ENCODE data around the gene PLA2G4E. TPM values are rescaled to one million over a fixed set of nuclear protein-coding genes. Genes with fewer than 3 reads are reported as not detected.

Gene PLA2G4E
- total RNA-seq (2022; extraction: Qiagen RNA extraction; ENCODE audit: low read depth): not detected in 5 replicates

DNA sequence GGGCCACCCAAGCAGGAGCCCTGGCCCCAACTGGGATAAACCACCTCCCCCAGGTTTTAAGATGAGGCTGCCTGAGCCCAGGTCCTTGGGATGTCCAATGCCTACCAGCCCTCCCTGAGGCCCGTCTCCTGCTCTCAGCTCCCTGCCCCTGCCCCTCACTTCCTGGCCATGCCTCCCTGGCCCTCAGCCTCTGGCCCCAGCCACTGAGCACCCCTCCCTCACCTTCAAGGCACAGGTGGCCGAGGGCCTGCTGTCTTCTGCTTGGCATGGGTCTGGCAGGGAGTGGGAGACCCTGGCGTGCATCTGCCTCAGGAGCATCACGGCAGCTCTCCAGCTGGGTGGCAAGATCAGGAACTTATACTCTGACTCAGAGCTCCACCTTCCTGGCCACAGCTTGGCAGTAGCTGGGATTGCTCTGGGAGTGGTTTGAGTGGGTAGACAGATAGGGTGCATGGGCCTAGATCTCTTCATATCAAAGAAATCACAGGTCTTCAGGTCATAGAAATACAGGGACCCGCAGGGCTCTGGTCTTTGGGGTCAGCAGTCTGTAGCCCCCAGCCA lies at the start of gene PLA2G4E:
TSS of gene PLA2G4E (minus strand) at position 330 of the 561 bp plus-strand sequence. CDS start at position 318, 12 bp downstream.

DNA sequence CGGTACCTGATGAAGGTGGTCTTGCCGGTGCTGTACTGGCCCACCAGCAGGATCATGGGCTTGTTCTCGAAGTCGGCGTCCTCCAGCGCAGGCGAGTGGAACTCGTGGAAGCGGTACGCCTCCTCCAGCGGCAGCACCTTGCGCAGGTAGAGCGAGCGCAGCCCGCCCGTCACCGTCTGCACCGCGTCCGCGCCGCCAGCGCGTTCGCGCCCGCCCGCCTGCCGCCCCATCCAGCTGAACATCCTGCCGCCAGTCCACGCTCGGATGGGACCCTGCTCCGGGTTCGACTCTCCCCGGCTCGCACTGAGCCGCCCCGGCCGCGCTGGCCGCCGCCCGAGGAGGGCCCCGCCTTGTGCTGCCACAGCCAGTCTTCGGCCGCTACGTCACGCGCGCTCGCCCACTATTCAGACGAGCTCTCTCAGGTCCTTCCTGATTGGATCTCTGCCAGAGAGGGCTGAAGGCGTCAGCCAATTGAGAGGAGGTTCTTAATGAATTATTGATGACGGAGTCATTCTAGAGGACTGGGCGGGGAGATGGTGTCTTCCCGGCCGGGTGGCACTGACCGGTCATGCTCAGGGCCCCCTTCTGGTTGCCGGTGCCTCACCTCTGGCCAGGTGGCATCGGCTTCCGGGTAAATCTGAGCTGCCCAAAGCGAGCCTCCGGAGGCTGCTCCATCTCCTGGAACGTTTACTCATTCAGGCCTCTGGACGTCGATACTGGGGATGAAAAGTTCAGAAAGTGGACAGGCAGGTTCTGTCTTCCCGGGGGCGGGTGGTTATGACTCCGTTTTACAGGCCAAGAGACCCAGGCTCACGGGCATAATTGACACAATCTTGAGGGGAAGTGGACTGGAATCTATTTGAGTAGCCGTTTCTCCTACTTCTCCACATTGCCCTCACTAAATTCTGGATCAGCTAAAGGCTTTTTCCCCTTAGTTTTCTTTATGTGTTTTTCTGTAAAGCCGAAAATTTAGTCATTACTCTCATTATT lies 48.3 kb downstream of the PLA2G4E start, which contains the start of gene EHD4:
TSS of gene EHD4 (minus strand) at position 305 of the 990 bp plus-strand sequence. CDS start at position 242, 63 bp downstream.

Other genes starting within 250 kb of the PLA2G4E start
- gene MAPKBP1, start 246.6 kb downstream of the PLA2G4E start, total RNA-seq (2022; extraction: Qiagen RNA extraction; ENCODE audit: low read depth): 2.0 to 5.6 TPM (median 4.9 TPM) in 5 replicates
- 2.3 to 4.4 TPM (median 2.8 TPM) in 5 replicates for gene JMJD7, start 192.9 kb downstream of the PLA2G4E start, total RNA-seq (2022; extraction: Qiagen RNA extraction; ENCODE audit: low read depth)
- 0.98 to 2.3 TPM (median 2.1 TPM) in 5 replicates for gene PLA2G4B, start 182.2 kb downstream of the PLA2G4E start, total RNA-seq (2022; extraction: Qiagen RNA extraction; ENCODE audit: low read depth)
- 0.10 to 0.36 TPM (median 0.16 TPM) in 5 replicates for gene SPTBN5, start 127.0 kb downstream of the PLA2G4E start, total RNA-seq (2022; extraction: Qiagen RNA extraction; ENCODE audit: low read depth)
- gene EHD4, start 48.5 kb downstream of the PLA2G4E start, total RNA-seq (2022; extraction: Qiagen RNA extraction; ENCODE audit: low read depth): 11.7 to 14.0 TPM (median 13.3 TPM) in 5 replicates
- gene PLA2G4D, start 73.5 kb upstream of the PLA2G4E start, total RNA-seq (2022; extraction: Qiagen RNA extraction; ENCODE audit: low read depth): 0.03 TPM in 1 of 5 replicates, not detected in the others
- gene PLA2G4F, start 135.6 kb upstream of the PLA2G4E start, total RNA-seq (2022; extraction: Qiagen RNA extraction; ENCODE audit: low read depth): not detected in 5 replicates
- gene VPS39, start 187.3 kb upstream of the PLA2G4E start, total RNA-seq (2022; extraction: Qiagen RNA extraction; ENCODE audit: low read depth): 14.3 to 17.9 TPM (median 15.7 TPM) in 5 replicates

Measured in A549 treated with GW870086 at 1 μM for 4 hours (cell line).